ENCODE measurements around the gene ZC3H6.
"Not testable (repeated sequence)": the region's sequence is repeated elsewhere in the genome, so short reads cannot be mapped to it uniquely, and the experiment has no call there.

Gene ZC3H6

DNA sequence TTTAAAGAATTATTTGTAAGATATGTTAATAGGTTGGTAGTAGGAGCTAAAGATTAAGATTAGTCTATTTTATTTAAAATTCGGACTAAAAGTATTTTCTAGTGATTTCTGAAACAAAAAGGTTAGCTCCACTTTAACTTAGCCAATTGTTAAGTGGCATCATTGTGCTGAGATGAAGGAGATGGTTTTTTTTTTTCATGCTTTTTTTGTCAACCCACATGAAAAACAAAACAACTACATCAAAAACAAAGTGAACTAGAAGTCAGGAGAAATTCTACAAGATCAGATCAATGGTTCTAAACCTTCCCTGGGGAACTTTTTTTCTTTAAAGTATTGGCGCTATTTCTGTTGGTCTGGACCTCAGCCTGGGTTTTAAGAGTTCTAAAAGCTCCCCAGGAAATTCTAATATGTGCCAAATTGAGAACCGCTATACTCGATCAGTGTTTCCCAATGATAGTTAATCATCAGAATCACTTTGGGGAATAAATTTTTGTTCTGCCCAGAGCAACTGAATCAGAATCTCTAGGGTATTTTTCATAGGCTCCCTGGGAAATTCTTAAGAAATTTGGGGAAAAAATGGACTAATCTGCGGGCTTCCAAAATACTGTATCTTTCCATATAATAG, 2.3 kb downstream of the ZC3H6 start:
- no peak for DNase-seq (ENCODE audit: low read depth)

DNA sequence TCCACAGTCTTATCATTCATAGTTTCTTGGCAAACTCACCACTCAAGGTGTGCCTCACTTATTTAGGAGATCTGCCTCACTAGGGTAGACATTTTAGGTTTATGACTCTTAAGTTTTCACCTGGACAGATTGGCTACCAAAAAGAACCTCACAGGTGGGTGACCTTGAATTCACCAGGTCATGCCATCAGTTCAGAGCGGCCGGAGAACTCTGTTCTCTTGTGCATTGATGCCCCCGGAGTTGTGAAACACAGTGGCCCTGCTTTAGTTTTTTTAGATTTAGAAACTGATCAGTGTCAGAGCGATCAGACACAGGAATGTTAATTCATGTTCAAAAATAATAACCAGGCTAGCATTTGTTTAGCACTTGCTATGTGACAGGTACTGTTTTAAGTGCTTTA, 6.7 kb downstream of the ZC3H6 start:
- DNase-seq (ENCODE audit: low read depth), result not testable (repeated sequence)

GRCh38 chr2:112283535-112283934, 8.1 kb downstream of the ZC3H6 start:
- DNase-seq (ENCODE audit: low read depth), result not testable (repeated sequence)

- DNase-seq (ENCODE audit: low read depth), result no peak
These were observed 14.7 kb downstream of the ZC3H6 start for GRCh38 chr2:112290088-112290487.

DNA sequence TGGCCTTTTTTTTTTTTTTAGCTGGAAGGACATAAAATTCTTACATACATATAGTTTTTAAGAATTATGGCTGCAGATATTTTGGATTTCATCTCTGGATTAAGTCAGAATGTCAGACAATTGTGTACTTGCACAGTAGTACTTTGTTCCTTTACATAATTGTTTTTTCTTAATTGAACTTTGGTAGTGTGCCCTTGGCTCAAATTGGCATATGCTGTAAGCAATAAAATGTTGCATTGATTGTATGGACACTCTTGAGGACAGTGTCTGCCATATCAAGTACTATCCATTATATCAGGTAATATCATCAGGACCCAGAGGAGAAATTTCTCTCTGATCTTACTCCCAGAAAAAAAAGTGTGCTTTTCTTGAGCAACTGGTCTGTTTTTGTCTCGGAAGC, 15.3 kb downstream of the ZC3H6 start:
- DNase-seq (ENCODE audit: low read depth), result no peak

- DNase-seq (ENCODE audit: low read depth), result no peak
These were observed 18.4 kb downstream of the ZC3H6 start for GRCh38 chr2:112293636-112294401.

GRCh38 chr2:112295407-112296078, 20.1 kb downstream of the ZC3H6 start:
- no peak for DNase-seq (ENCODE audit: low read depth)

DNA sequence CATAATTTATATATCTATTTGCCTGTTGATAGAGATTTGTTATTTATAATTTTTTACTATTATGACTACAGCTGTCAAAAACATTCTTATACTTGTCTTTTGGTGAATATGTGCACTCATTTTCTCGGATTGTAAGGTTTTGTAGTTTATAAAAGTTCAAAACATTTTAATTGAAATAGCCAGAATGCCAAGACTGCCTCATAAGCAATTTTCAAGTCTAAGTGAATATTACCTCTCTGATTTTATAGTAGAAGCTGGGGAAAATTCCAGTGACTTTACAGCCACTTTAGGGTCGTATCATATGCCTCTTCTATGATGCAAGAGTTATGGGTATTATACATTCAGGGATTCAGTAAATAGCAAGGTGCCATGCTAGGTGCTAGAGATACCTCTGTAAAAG, 21.0 kb downstream of the ZC3H6 start:
- DNase-seq (ENCODE audit: low read depth), result no peak

GRCh38 chr2:112301171-112301584, 25.8 kb downstream of the ZC3H6 start:
- DNase-seq (ENCODE audit: low read depth), result no peak

GRCh38 chr2:112301973-112302372, 26.6 kb downstream of the ZC3H6 start:
- no peak for DNase-seq (ENCODE audit: low read depth)

DNA sequence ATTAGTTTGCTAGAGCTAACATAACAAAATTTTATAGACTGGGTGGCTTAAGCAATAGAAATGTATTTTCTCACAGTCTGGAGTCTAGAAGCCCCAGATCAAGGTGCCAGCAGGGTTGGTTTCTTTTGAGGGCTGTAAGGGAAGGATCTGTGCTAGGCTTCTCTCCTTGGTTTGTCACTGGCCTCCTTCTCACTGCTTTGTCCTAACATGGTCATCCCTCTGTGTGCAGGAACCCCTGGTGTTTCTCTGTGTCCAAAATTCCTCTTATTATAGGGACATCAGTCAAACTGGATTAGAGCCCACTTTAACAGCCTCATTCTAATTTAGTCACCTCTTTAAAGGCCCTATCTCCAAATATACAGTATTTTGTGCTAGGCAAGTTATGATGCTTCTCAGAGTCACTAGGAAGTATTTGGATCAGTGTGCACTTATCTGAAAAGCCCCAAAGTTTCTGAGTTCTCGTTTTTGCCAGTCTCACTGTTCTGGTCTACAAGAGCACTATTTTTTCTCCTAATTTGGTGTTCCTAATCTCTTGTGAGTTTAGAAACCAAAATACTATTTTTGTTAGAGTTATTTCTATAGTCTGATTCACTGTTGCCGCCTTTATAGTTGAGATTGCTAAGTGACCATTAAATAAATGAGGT, 29.0 kb downstream of the ZC3H6 start:
- no peak for DNase-seq (ENCODE audit: low read depth)

DNA sequence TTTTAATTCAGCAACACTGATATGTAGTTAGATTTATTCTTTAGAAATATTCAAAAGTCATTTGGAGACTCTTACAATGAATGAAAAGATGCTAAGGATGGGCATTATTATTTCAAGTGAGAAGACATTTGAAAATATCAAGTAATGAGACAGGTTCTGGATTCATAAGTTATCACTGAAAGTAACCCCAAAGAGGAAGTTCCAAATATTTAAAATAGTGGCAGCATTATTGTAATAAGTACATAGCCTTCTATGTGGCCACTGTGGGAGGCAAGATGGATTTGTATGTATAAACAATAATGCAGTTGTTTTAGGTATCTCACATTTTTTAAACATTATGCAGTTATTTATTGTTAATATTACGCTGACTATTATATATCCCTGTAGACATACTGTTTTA, 29.7 kb downstream of the ZC3H6 start:
- DNase-seq (ENCODE audit: low read depth), result no peak

DNA sequence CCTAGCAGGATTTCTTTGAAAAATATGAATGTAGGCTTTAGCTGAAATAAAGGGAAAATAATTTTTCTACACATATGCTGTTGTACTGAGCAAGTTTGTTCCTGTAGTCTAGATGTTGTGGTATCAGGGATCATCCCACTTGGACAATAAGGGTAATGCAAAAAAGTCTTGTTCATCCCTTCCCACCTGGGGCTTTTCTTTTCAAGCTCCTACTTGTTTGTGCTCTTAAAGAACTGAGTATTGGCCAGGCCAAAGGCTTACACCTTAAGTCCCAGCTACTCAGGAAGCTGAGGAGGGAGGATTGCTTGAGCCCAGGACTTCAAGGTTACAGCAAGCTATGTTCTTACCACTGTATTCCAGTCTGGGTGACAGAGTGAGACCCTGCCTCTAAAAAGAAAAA, 35.5 kb downstream of the ZC3H6 start:
- no peak for DNase-seq (ENCODE audit: low read depth)

GRCh38 chr2:112311932-112312331, 36.5 kb downstream of the ZC3H6 start:
- DNase-seq (ENCODE audit: low read depth), result no peak

GRCh38 chr2:112312821-112313220, 37.4 kb downstream of the ZC3H6 start:
- no peak for DNase-seq (ENCODE audit: low read depth)

DNA sequence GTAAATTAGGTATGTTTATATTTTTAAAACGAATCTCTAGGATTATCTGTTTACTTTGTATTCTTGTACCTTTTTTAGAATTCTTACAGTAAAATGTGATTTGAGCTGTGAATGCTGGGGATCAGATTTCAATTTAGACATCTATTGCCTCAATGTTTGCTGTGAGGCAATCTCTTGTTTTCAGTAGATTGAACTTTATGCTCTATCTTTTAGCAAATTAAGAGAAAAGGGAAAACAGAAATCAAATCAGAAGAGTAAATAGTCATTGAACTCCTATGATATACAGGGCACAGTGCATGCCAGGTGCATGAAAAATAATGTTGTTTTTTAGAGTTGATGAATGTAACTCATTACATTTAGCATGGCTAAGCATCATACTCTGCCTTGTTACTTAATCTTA, 39.5 kb downstream of the ZC3H6 start:
- no peak for DNase-seq (ENCODE audit: low read depth)

- no peak for DNase-seq (ENCODE audit: low read depth)
These were observed 42.1 kb downstream of the ZC3H6 start for GRCh38 chr2:112317303-112318158.

GRCh38 chr2:112318515-112318914, 43.1 kb downstream of the ZC3H6 start:
- no peak for DNase-seq (ENCODE audit: low read depth)

DNA sequence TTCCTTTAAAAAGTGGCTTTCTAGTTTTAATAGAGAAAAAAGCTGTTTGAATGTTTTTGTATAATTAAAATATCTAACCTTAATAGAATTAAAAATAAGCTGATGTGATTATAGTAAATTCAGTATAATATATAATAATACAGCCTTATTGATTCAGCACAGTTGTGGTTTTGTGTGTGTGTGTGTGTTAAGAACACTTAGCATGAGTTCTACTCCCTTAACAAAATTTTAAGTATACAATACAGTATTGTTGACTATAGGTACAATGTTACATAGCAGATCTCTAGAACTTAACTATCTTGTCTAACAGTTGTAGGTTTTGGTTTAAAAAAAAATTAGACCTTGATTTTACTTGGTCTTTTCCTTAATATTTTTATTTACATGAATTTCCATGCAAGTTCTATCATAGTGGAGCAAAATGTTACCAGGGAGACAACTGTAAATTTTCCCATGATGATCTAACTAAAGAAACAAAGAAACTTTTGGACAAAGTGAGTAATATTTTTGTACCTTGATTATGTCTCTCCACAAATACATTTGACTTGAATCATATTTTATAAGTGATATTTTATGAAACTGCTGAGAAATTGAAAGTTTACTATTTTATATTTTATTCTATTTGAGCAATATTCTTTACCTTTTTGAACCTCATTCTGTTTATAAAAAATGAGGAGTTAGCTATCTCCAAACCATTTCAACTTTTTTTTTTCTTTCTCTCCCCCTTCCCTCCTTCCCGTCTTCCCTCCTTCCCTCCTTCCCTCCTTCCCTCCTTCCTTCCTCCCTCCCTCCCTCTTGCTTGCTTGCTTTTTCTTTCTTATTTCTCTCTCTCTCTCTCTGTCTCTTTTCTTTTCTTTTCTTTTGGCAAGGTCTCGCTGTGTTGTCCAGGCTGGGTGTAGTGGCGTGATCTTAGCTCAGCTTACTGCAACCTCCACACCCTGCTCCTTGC, 46.3 kb downstream of the ZC3H6 start:
- no peak for DNase-seq (ENCODE audit: low read depth)

DNA sequence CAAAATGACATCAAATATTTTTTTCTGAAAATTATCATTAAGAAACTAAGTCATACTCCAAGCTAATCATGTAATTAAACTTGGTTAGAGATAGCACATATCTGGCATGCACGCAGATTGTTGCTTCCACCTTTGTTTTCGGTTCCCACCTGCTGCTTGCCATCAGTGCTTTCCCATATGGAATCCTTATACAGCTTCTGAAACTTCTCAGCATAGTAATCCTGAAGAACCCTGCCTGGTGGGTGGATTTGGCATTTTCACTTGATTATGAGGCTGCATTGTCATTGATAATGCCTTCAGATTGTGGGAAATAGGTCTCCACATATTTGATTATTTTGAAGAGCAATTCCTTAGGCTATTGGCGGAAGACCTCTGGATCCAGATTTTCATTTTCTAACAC, 47.5 kb downstream of the ZC3H6 start:
- DNase-seq (ENCODE audit: low read depth), result no peak
